Activated T-cell treated with anti-CD3 and anti-CD28 coated beads, Interleukin-2, amount 50 U/mL, for 4 hours (primary cell): Measurements from ENCODE around the gene SMR3A. TPM values are rescaled to one million over a fixed set of nuclear protein-coding genes. Genes with fewer than 3 reads are reported as not detected.

Experiments
- ATAC-seq, 2 donors: fragments of 200-7000 bp; cut with Tn5 transposase; one replicate each; pipeline ENCODE4 v1.10.0; 2021
- DNase-seq: peaks from one replicate; pipeline ENCODE4 v3.0.0-alpha.2; 2020
- H3K27me3 Mint-ChIP-seq: one replicate; pipeline ENCODE4 v1.8.0; 2021; ENCODE audit warnings: low read depth, mixed read lengths
- H3K36me3 Mint-ChIP-seq: one replicate; pipeline ENCODE4 v1.8.0; 2022; ENCODE audit warnings: mixed read lengths; ENCODE audit not compliant: insufficient read depth
- H3K4me1 Mint-ChIP-seq: one replicate; pipeline ENCODE4 v1.8.0; 2021; ENCODE audit warnings: low read depth, mixed read lengths
- H3K4me3 Mint-ChIP-seq: one replicate; pipeline ENCODE4 v1.8.0; 2021; ENCODE audit warnings: mild to moderate bottlenecking, moderate library complexity, mixed read lengths
- H3K9me3 Mint-ChIP-seq: one replicate; pipeline ENCODE4 v1.8.0; 2021; ENCODE audit warnings: mixed read lengths
- total RNA-seq, 3 donors: library from RNA; stranded (reverse); gene quantifications; one replicate each; pipeline ENCODE4 v1.2.1, GENCODE V29; 2021

SMR3A gene
- total RNA-seq, 3 donors from 2014 or later, result not detected

DNA sequence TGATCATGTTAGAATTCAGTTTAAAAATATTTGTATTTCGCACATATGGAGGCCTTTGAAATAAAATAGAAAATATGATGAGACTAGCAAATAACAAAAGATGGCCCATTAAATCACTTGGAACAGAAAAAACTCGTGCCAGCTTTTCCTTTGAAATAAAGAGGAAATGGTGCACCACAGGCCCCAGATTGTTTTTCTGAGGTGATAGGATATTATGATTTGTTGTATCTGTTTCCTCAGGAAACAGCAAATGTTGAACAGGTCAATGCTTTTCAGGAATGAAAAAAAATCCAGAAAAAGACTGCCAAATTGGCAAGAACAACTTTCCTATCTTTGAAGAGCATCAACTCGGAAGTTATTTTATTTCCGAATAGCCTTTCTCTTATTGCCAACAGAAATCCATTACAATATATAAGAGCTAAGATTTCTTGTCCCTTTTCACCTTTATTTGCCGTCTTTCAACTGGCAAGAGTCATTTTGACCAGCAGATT lies 22.2 kb downstream of the SMR3A start, which contains the start of gene SMR3B:
Gene SMR3B (plus strand): TSS at position 441 of the 491 bp plus-strand sequence. CDS start 1,380 bp downstream, outside the sequence.
- no peaks in the 10 kb centered on the region for H3K4me1 Mint-ChIP-seq
- H3K36me3 Mint-ChIP-seq, result no peaks in the 10 kb centered on the region
- no peaks in the 10 kb centered on the region for H3K27me3 Mint-ChIP-seq
- H3K9me3 Mint-ChIP-seq, result no peaks in the 10 kb centered on the region
- no peak for DNase-seq
- ATAC-seq, result no peak
- H3K4me3 Mint-ChIP-seq, result no peak within 1 kb of the TSS

DNA sequence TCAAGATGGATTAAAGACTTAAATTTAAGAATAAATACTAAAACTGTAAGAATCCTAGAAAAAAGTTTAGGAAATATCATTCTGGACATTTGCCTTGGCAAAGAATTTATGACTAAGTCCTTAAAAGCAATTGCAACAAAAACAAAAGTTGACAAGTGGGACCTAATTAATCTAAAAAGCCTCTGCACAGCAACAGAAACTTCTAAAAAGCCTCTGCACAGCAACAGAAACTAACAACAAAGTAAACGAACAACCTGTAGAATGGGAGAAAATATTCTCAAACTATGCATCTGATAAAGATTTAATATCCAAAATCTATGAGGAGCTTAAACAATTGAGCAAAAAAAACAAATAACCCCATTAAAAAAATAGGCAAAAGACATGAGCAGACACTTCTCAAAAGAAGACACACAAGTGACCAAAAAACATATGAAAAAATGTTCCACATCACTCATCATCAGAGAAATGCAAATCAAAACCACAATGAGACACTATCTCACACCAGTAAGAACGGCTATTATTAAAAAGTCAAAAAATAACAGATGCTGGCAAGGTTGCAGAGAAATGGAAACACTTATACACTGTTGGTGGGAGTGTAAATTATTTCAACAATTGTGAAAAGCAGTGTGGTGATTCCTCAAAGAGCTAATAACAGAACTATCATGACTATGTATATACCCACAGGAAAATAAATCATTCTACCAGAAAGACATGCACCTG lies 31.7 kb downstream of the SMR3A start:
- Mint-ChIP-seq H3K9me3 (no peaks in the 10 kb centered on the region), H3K27me3 (no peaks in the 10 kb centered on the region), H3K4me1 (no peaks in the 10 kb centered on the region), H3K36me3 (no peaks in the 10 kb centered on the region), H3K4me3 (no peak overlapping the region)
- DNase-seq, result no peak
- ATAC-seq, result no peak

DNA sequence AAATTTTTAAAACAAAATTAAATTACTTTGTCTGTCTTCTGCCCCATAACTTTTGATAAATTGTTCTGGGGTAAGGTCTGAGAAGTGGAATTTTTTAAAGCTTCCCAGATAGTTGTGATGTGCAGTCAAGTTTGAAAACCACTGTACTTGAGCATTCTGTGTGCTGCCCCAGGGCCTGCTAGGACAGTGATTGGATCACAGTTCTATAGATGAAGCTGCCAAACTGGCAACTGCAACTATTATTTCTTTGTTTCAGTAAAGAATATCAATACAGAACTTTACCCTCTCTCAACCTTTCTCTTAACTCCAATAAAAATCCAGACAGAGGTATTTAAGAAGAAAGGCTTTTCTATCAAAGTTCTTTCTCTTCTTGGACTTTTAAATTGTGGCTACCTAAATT lies 37.0 kb downstream of the SMR3A start, which contains the start of gene OPRPN:
Gene OPRPN (plus strand): TSS at position 361 of the 400 bp plus-strand sequence. CDS start 1,346 bp downstream, outside the sequence.
- H3K27me3 Mint-ChIP-seq, result no peaks in the 10 kb centered on the region
- ATAC-seq, result no peak
- no peak for DNase-seq
- H3K9me3 Mint-ChIP-seq, result no peaks in the 10 kb centered on the region
- no peaks in the 10 kb centered on the region for H3K4me1 Mint-ChIP-seq
- no peaks in the 10 kb centered on the region for H3K36me3 Mint-ChIP-seq
- H3K4me3 Mint-ChIP-seq, result no peak within 1 kb of the TSS

DNA sequence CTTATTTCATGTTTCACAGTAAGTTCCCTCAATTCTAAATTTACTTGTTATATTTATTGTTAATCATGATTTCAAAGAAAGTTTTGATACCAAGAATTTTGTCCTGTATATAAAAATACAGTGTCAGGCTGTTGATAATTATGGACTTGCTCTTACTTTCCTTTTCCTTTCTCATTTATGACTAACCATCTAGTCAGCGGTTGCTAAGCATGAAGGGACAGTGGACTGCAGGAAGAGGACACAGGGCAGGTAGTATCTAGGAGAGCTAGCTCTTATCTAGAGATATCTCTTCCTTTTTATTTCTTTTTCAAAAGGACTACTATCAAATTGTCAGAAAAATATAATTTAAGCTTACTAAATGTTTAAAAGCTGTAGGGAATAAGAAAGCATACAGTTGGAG lies 38.8 kb downstream of the SMR3A start:
- Mint-ChIP-seq H3K4me3 (no peak overlapping the region), H3K9me3 (no peaks in the 10 kb centered on the region), H3K36me3 (no peaks in the 10 kb centered on the region), H3K4me1 (no peaks in the 10 kb centered on the region), H3K27me3 (peaks cover 2% of the 10 kb centered on the region)
- DNase-seq (no peak), ATAC-seq (no peak)

DNA sequence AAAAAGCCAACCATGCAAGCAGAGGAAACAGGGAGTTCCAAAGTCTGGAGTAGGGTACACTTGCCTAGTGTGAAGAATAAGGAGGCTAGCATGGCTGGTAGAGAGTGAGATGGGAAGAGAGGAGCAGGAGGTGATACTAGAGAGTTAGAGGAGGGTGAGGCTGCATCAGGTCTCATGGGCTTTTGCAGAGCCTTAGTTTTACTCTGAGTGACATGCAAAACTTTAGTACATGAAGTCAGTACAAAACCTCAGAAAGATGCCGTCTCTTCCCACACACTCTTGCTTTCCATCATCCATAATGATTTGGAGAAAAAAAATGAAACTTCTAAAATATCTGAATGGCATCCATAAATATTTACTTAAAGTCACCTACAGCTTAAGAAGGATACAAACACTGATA lies 42.2 kb downstream of the SMR3A start:
- H3K4me1 Mint-ChIP-seq, result no peaks in the 10 kb centered on the region
- DNase-seq (no peak), ATAC-seq (no peak)
- no peaks in the 10 kb centered on the region for H3K9me3 Mint-ChIP-seq
- H3K4me3 Mint-ChIP-seq, result no peak overlapping the region
- H3K36me3 Mint-ChIP-seq, result no peaks in the 10 kb centered on the region
- peaks cover 2% of the 10 kb centered on the region for H3K27me3 Mint-ChIP-seq

DNA sequence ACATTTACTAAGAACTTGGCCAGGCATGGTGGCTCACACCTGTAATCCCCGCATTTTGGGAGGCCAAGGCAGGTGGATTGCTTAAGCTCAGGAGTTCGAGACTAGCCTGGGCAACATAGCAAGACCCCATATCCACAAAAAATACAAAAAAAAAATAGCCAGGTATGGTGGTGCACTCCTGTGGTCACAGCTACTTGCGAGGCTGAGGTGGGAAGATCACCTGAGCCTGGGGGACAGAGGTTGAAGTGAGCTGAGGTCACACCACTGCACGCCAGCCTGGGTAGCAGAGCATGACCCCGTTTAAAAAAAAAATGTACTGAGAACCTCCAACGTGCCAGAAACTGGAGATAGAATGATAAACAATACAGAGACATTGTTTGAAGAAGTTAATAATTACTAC lies 45.2 kb downstream of the SMR3A start:
- Mint-ChIP-seq H3K4me1 (no peaks in the 10 kb centered on the region), H3K9me3 (no peaks in the 10 kb centered on the region)

More for the DNA sequence above, 45.2 kb downstream of the SMR3A start:
- Mint-ChIP-seq H3K4me3 (no peak overlapping the region), H3K36me3 (no peaks in the 10 kb centered on the region), H3K27me3 (peaks cover 2% of the 10 kb centered on the region)
- ATAC-seq (no peak), DNase-seq (no peak)

Other genes starting within 250 kb of the SMR3A start
- gene PRR27, start 206.5 kb upstream of the SMR3A start, total RNA-seq, result not detected
- not detected for gene ODAM, start 165.0 kb upstream of the SMR3A start, total RNA-seq
- not detected for gene FDCSP, start 134.6 kb upstream of the SMR3A start, total RNA-seq
- not detected for gene CSN3, start 118.2 kb upstream of the SMR3A start, total RNA-seq
- not detected for gene CABS1, start 25.8 kb upstream of the SMR3A start, total RNA-seq
- gene SMR3B, start 22.4 kb downstream of the SMR3A start, total RNA-seq, result not detected
- not detected for gene OPRPN, start 37.2 kb downstream of the SMR3A start, total RNA-seq
- gene MUC7, start 111.4 kb downstream of the SMR3A start, total RNA-seq, result not detected
- not detected for gene AMTN, start 157.8 kb downstream of the SMR3A start, total RNA-seq
- gene AMBN, start 231.5 kb downstream of the SMR3A start, total RNA-seq, result not detected